GM19452 (cell line): Measurements from ENCODE around the gene TRAF3.

Experiments
- ATAC-seq: cut with Tn5 transposase; IDR thresholded peaks from one replicate; pipeline ENCODE4 v1.9.1; 2021; ENCODE audit not compliant: unreplicated experiment

TRAF3 gene

DNA sequence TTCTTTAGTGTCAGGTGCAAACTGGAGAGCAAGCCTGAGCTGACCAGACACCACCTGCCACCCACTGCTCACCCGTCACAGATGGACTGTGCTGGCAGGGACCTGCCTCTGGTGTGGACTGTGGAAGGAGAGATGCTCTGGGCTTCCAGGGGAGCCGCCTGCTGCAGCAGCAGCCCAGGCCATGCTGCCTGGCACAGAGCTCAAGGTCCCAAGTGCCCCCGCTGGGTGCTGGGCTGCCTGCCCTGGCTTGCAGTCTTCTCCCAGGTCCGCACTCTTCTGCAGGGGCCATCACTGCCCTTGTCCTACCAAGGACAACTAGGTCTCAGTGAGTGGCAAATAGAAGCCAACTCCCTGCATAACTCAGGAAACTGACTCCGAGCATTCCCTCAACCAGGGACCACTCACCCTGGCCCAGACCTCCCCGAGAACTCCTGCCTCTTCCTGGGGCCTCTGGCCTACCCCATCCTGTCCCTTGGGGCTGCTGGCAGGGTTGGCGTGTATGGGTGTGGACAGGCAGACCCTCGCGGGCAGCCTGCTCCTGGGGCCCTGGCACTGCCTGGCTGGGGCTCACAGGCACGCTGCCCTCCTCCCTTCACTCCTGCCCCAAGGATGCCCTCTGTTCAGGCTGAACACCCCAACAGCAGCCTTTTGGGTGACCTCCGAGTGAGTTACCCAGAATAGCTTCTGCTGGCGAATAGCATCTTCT lies 154.5 kb downstream of the TRAF3 start:
- ATAC-seq = no peak

- no peak for ATAC-seq
Measured at GRCh38 chr14:102932484-102933248, 155.4 kb downstream of the TRAF3 start.

- no peak for ATAC-seq
Measured at GRCh38 chr14:102933618-102934231, 156.5 kb downstream of the TRAF3 start.

- ATAC-seq = no peak
Measured at GRCh38 chr14:102935756-102936155, 158.5 kb downstream of the TRAF3 start.

DNA sequence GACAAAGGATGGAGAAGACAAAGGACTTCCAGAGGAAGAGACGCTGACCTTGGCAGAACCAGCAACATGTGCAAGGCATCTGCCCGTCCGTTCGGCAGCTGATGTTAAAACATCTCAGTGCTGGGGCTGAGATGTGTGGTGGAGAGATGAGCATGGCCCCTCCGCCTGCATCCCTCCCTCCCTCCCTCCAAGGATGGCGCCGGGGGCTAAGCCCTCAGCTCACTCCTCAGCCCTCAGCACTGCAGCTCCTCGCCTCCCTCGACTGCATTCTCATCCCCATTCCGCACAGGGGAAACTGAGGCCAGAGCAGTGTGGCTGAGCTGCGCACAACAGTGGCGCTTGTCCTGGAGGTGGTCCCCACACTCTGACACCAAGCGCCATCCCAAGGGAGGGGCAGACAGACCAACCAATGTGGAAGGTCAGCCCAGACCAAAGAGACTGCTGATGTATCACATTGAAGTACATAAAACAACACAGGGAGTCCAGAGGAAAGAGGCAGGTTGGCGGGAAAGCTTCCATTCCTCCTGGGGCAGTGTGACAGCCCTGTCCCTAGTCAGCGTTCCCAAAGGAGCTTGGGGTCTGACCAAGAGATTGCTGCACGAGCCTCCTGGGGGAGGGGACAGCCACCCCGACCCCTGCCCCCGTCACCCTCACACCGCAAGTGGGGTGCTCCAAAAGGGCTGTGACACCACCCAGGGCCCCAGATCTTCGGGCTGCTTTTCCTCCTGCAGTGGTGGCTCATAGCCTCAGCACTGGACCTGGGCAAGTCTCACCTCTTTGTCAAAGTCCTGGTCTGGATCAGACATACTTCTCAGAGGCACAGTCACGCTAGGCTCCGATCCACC lies 160.3 kb downstream of the TRAF3 start:
- ATAC-seq = no peak

GRCh38 chr14:102938191-102938590 lies 160.9 kb downstream of the TRAF3 start:
- no peak for ATAC-seq

GRCh38 chr14:102939329-102939728 lies 162.1 kb downstream of the TRAF3 start:
- ATAC-seq = no peak

DNA sequence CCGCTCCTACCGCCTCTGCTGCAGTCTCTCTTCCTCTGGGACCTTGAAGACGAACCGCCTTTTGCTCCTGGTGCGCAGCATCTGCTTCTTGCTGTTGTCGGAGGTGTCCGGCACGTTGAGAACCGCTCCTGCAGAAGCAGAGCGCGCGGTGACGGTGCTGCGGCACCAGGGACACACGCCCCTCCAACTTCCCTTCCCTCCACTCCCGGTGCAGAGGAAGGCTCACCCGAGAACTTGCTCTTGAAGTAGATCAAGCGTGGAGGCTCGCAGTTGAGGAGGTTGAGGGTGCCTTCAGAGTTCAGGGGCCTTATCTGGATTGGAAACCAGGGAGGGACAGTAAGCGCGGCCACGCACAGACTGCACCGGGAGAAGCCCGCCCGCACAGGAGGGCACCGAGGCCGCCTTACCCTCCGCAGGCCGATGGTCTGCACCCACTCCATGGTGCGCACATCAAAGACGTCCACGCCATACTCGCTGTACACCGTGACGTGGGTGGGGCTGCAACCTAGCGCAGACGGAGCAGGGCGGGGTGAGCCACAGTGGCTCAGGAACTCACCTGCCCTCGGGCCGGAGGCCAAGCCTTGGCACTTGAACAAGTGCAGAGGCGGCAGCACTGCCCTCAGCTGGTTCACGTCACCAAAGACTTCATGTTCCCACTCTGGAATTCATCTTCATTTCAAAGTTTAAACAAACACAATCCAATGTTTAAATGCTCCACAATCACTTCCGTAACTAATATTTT lies 162.7 kb downstream of the TRAF3 start:
- no peak for ATAC-seq

- ATAC-seq = no peak
Measured at GRCh38 chr14:102940729-102941362, 163.6 kb downstream of the TRAF3 start.

GRCh38 chr14:102941419-102942011 lies 164.3 kb downstream of the TRAF3 start:
- no peak for ATAC-seq

- no peak for ATAC-seq
Measured at GRCh38 chr14:102942069-102942468, 164.8 kb downstream of the TRAF3 start.

DNA sequence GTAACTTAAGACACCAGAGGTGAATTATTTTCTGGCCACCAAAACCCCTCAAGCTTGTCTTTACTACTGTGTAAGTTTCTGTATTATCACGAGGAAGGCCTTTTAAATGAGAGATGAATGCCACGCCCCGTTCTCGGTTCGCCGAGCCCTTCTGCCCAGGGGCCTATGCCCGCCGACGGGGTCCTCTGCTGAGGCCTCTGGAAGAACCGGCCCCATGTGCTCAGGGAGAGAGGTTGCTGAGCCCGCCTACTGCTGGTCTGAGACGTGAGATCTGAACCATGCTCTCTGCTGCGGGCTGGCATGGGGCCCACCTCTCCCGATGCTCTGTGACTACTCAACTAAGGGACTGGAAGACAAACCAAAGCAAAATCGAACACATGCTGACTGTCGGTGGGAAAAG lies 166.2 kb downstream of the TRAF3 start:
- no peak for ATAC-seq

- no peak for ATAC-seq
Measured at GRCh38 chr14:102943979-102944378, 166.7 kb downstream of the TRAF3 start.

DNA sequence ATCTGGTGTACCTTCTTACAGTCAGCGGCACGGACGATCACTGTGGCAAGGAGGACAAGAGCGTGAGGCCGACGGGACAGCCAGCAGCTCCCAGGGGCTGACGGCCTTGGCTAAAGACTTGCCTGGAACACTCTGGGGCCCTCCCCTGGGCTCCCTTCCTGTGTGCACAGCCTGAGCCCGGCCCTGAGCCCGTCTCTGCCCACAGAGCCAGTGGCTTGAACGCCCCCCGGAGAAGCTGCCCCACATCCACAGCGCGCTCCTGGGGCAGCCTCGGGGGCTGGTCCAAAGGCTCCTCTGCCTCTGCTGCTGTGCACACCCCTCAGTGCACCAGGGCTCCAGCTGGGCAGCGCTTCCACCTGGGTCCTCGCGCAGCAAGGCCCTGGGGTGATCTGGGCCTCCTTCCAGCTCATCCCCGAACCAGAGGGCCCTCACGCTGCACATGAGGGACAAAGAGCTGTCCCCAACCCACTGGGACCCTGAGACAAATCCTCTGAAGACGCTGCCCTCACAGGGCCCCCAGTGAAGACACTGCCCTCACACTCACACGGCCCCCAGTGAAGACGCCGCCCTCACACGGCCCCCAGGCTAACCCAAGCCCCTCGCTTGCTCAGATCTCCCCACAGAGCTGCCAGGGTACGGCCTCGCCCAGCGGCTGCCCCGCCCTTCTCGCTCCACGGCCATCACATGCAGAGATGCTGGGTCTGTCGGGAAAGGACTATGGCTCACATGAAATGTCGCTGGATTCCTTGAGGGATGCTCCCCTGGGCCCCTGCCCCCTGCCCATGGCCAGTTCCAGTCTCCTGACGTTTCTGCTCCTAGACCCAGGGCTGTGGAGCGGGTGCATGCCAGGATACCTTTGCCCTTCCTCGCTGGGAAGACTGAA lies 167.4 kb downstream of the TRAF3 start:
- no peak for ATAC-seq

- ATAC-seq = no peak
Measured at GRCh38 chr14:102945346-102946130, 168.3 kb downstream of the TRAF3 start.

DNA sequence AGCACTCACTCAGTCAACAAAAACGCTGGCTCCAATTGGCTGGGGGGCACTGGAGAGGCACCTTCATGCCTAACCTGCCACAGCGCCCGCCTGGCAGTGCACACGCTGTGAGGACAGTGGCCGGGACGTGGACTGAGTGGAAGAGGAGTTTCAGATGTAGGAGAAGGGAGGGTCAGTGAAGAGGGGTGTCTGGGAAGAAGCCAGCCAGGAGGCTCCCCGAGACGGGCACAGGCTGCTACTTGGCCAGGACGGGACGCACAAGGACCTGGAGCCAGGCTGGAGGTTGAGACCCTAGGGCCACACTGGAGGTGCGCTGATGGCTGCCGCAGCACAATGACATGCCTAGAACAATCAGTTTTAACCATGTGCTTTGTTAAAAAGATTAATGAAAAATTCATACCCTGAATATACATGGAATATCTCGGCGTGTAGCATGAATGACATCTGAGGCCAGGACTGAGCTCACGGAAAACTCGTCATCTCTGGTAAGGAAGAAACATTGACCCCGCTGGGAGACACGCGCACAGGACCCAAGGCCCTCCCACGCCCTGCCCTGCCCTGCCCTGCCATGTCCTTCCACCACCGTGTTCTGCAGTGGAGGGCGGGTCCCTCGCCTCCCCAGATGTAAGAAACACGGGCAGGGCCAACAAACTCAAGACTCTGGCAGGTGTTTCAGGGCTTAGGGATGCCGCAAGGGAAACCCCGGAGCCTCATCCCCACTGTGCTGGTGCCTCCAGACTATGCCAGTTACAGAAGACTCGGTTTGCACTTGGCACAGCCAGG lies 170.3 kb downstream of the TRAF3 start:
- ATAC-seq = no peak

- ATAC-seq = no peak
Measured at GRCh38 chr14:102948698-102949061, 171.4 kb downstream of the TRAF3 start.
